Naive B cell (primary cell): ENCODE data around the gene PRPF19. TPM values are rescaled to one million over a fixed set of nuclear protein-coding genes. Genes with fewer than 3 reads are reported as not detected.

Source experiments
- ATAC-seq, 2 donors: fragments of 150-1000 bp; cut with Tn5 transposase; 2 replicates each; pipeline ENCODE4 v1.10.0; 2021; ENCODE audit warnings: low read depth in 2 of 2, mild to moderate bottlenecking in 2 of 2, moderate library complexity in 2 of 2
- DNase-seq: peaks from one replicate; pipeline ENCODE4 v3.0.0; 2022
- H3K27ac Mint-ChIP-seq, 6 donors: one replicate each; pipeline ENCODE4 v1.8.0; 2020 to 2022; ENCODE audit warnings: mild to moderate bottlenecking in 6 of 6, mixed read lengths in 6 of 6, moderate library complexity in 5 of 6, inconsistent platforms in 2 of 6
- H3K27me3 Mint-ChIP-seq, 3 donors: one replicate each; pipeline ENCODE4 v1.8.0; 2021 to 2022; ENCODE audit warnings: mixed read lengths in 3 of 3, mild to moderate bottlenecking in 1 of 3
- H3K36me3 Mint-ChIP-seq, 2 donors: one replicate each; pipeline ENCODE4 v1.8.0; 2020 to 2022; ENCODE audit warnings: mixed read lengths in 2 of 2, inconsistent platforms in 1 of 2, mild to moderate bottlenecking in 1 of 2
- H3K4me1 Mint-ChIP-seq, 3 donors: one replicate each; pipeline ENCODE4 v1.8.0; 2020 to 2022; ENCODE audit warnings: mixed read lengths in 3 of 3, inconsistent platforms in 1 of 3, mild to moderate bottlenecking in 1 of 3, moderate library complexity in 1 of 3
- H3K4me3 Mint-ChIP-seq, 8 donors: one replicate each; pipeline ENCODE4 v1.8.0; 2020 to 2022; ENCODE audit warnings: mild to moderate bottlenecking in 8 of 8, mixed read lengths in 8 of 8, moderate library complexity in 8 of 8, inconsistent platforms in 2 of 8
- H3K9me3 Mint-ChIP-seq, 7 donors: one replicate each; pipeline ENCODE4 v1.8.0; 2020 to 2022; ENCODE audit warnings: mixed read lengths in 7 of 7, mild to moderate bottlenecking in 5 of 7, inconsistent platforms in 2 of 7, moderate library complexity in 1 of 7
- polyA plus RNA-seq, 6 donors: library from polyadenylated mRNA; unstranded; fragments of 300-500 nt; fragmentation: Illumina TruSeq; gene quantifications; one replicate each; pipeline ENCODE4 v1.2.3, GENCODE V29; 2021; ENCODE audit warnings: low read depth in 6 of 6

The PRPF19 gene
- polyA plus RNA-seq, 6 donors from 2014 or later, result 5.6 to 19.3 (median 15.6) TPM

- H3K27ac Mint-ChIP-seq, result no peak overlapping the region
- H3K27me3 Mint-ChIP-seq, result no peaks in the 10 kb centered on the region
- DNase-seq (no peak), ATAC-seq (no peak)
- H3K9me3 Mint-ChIP-seq, result no peaks in the 10 kb centered on the region
- peaks cover 8 to 11% (median 10%) of the 10 kb centered on the region in 3 donors for H3K4me1 Mint-ChIP-seq
- H3K36me3 Mint-ChIP-seq, result peaks cover 8 to 43% of the 10 kb centered on the region in 2 donors
- H3K4me3 Mint-ChIP-seq, result peak overlapping the region in 1 of 8 donors; percentile 33
Measured at GRCh38 chr11:60849641-60850520, 56.5 kb downstream of the PRPF19 start.

GRCh38 chr11:60848714-60849151 lies 57.7 kb downstream of the PRPF19 start:
- DNase-seq (no peak), ATAC-seq (no peak)
- H3K9me3 Mint-ChIP-seq, result no peaks in the 10 kb centered on the region
- H3K36me3 Mint-ChIP-seq, result peaks cover 8 to 43% of the 10 kb centered on the region in 2 donors
- H3K4me3 Mint-ChIP-seq, result no peak overlapping the region
- H3K27ac Mint-ChIP-seq, result no peak overlapping the region
- H3K27me3 Mint-ChIP-seq, result no peaks in the 10 kb centered on the region
- peaks cover 19 to 22% (median 22%) of the 10 kb centered on the region in 3 donors for H3K4me1 Mint-ChIP-seq

- no peaks in the 10 kb centered on the region for H3K27me3 Mint-ChIP-seq
- H3K36me3 Mint-ChIP-seq, result peaks cover 8 to 36% of the 10 kb centered on the region in 2 donors
- no peaks in the 10 kb centered on the region for H3K9me3 Mint-ChIP-seq
- ATAC-seq (no peak), DNase-seq (no peak)
- H3K4me3 Mint-ChIP-seq, result no peak overlapping the region
- peaks cover 28 to 30% (median 30%) of the 10 kb centered on the region in 3 donors for H3K4me1 Mint-ChIP-seq
- no peak overlapping the region for H3K27ac Mint-ChIP-seq
Measured at GRCh38 chr11:60847896-60848295, 58.5 kb downstream of the PRPF19 start.

GRCh38 chr11:60847281-60847680 lies 59.1 kb downstream of the PRPF19 start:
- Mint-ChIP-seq H3K4me1 (peaks cover 33 to 37% (median 36%) of the 10 kb centered on the region in 3 donors), H3K27me3 (no peaks in the 10 kb centered on the region), H3K36me3 (peaks cover 8 to 35% of the 10 kb centered on the region in 2 donors), H3K4me3 (no peak overlapping the region), H3K27ac (no peak overlapping the region), H3K9me3 (no peaks in the 10 kb centered on the region)
- ATAC-seq (no peak), DNase-seq (no peak)

- Mint-ChIP-seq H3K27ac (peak overlapping the region in 3 of 6 donors; percentile 3 to 11 (median 9)), H3K36me3 (peaks cover 0 to 16% of the 10 kb centered on the region in 2 donors), H3K4me1 (peaks cover 43 to 51% (median 49%) of the 10 kb centered on the region in 3 donors), H3K9me3 (no peaks in the 10 kb centered on the region), H3K27me3 (no peaks in the 10 kb centered on the region), H3K4me3 (peak overlapping the region in 1 of 8 donors; percentile 89)
- DNase-seq (no peak), ATAC-seq (no peak)
Measured at GRCh38 chr11:60845338-60845737, 61.0 kb downstream of the PRPF19 start.

- peak overlapping the region in 6 of 8 donors; percentile 14 to 97 (median 80) for H3K4me3 Mint-ChIP-seq
- H3K27ac Mint-ChIP-seq, result peak overlapping the region in 2 of 6 donors; percentile 8 to 88
- peaks cover 43 to 51% (median 49%) of the 10 kb centered on the region in 3 donors for H3K4me1 Mint-ChIP-seq
Measured at GRCh38 chr11:60844870-60845221, 61.5 kb downstream of the PRPF19 start.

GRCh38 chr11:60844045-60844869 lies 62.1 kb downstream of the PRPF19 start:
- Mint-ChIP-seq H3K36me3 (peaks cover 0 to 7% of the 10 kb centered on the region in 2 donors), H3K27me3 (no peaks in the 10 kb centered on the region), H3K4me1 (peaks cover 46 to 51% (median 49%) of the 10 kb centered on the region in 3 donors), H3K27ac (peak overlapping the region in 4 of 6 donors; percentile 8 to 88 (median 40)), H3K4me3 (peak overlapping the region; percentile 59 to 97 (median 90)), H3K9me3 (no peaks in the 10 kb centered on the region)
- DNase-seq (no peak), ATAC-seq (no peak)

More at GRCh38 chr11:60844870-60845221, 61.5 kb downstream of the PRPF19 start:
- Mint-ChIP-seq H3K27me3 (no peaks in the 10 kb centered on the region), H3K36me3 (peaks cover 0 to 11% of the 10 kb centered on the region in 2 donors), H3K9me3 (no peaks in the 10 kb centered on the region)
- ATAC-seq (no peak), DNase-seq (no peak)

- H3K9me3 Mint-ChIP-seq, result no peaks in the 10 kb centered on the region
- peaks cover 46 to 49% (median 46%) of the 10 kb centered on the region in 3 donors for H3K4me1 Mint-ChIP-seq
- H3K27me3 Mint-ChIP-seq, result no peaks in the 10 kb centered on the region
- no peak for ATAC-seq
- no peaks in the 10 kb centered on the region for H3K36me3 Mint-ChIP-seq
- peak overlapping the region; percentile 78 to 97 (median 94) for H3K4me3 Mint-ChIP-seq
- no peak for DNase-seq
- peak overlapping the region; percentile 21 to 98 (median 92) for H3K27ac Mint-ChIP-seq
Measured at GRCh38 chr11:60842668-60843600, 63.5 kb downstream of the PRPF19 start.

- Mint-ChIP-seq H3K9me3 (no peaks in the 10 kb centered on the region), H3K4me3 (peak within 1 kb of the TSS; percentile 78 to 97 (median 94)), H3K27me3 (no peaks in the 10 kb centered on the region), H3K4me1 (peaks cover 46 to 49% (median 46%) of the 10 kb centered on the region in 3 donors), H3K36me3 (no peaks in the 10 kb centered on the region), H3K27ac (peak within 1 kb of the TSS; percentile 82 to 98 (median 92))
- peak; percentile 94 to 98 for ATAC-seq
- DNase-seq, result peak; percentile 97
Measured at GRCh38 chr11:60841797-60842667, 64.4 kb downstream of the PRPF19 start, which contains the start of gene CCDC86. Gene CCDC86 (plus strand): TSS chr11:60842113. CDS start chr11:60842125, 12 bp downstream.
